Measurements from ENCODE around the gene RDX. TPM values are rescaled to one million over a fixed set of nuclear protein-coding genes. Genes with fewer than 3 reads are reported as not detected.

The RDX gene
- total RNA-seq, 1 donor from 2014 or later, result 132 TPM

- no peaks in the 10 kb centered on the region for H3K9me3 Mint-ChIP-seq (ENCODE audit: unreplicated experiment)
- Histone ChIP-seq H3K27me3 (ENCODE audit: insufficient read depth, low read length) (no peaks in the 10 kb centered on the region), H3K9me3 (ENCODE audit: insufficient read depth, low read depth, low read length) (no peaks in the 10 kb centered on the region), H3K27ac (ENCODE audit: low read depth, low read length) (no peak overlapping the region), H3K4me2 (ENCODE audit: low read length) (no peak overlapping the region), H3K9ac (ENCODE audit: low read length) (no peak overlapping the region), H4K20me1 (ENCODE audit: insufficient read depth, low read length) (no peaks in the 10 kb centered on the region), H2AFZ (ENCODE audit: low read depth, low read length) (no peak overlapping the region), H3K4me3 (ENCODE audit: insufficient read depth, low read depth, low read length) (no peak overlapping the region), H3K79me2 (ENCODE audit: insufficient read depth, low read length) (no peaks in the 10 kb centered on the region), H3K4me1 (ENCODE audit: insufficient read depth, low read length) (no peaks in the 10 kb centered on the region), H3K36me3 (ENCODE audit: insufficient read depth, low read length) (peaks cover 15% of the 10 kb centered on the region)
- no peak overlapping the region for H3K27ac Mint-ChIP-seq (ENCODE audit: unreplicated experiment)
- no peaks in the 10 kb centered on the region for H3K4me1 Mint-ChIP-seq (ENCODE audit: low read depth, unreplicated experiment)
- FAIRE-seq (no peak), DNase-seq (ENCODE audit: low read depth) (no peak)
- H3K27me3 Mint-ChIP-seq (ENCODE audit: low read depth, unreplicated experiment), result no peaks in the 10 kb centered on the region
- H3K4me3 Mint-ChIP-seq (ENCODE audit: unreplicated experiment), result no peak overlapping the region
- TF ChIP-seq EZH2 (IDR thresholded peaks at IDR 0.05; ENCODE audit: insufficient read depth, low read length) (no peak), CTCF (IDR thresholded peaks at IDR 0.05; ENCODE audit: insufficient read depth, low read depth, low read length) (no peak)
- H3K36me3 Mint-ChIP-seq (ENCODE audit: low read depth, unreplicated experiment), result peaks cover 13% of the 10 kb centered on the region
Measured at GRCh38 chr11:110165039-110165925, 131.1 kb downstream of the RDX start.

DNA sequence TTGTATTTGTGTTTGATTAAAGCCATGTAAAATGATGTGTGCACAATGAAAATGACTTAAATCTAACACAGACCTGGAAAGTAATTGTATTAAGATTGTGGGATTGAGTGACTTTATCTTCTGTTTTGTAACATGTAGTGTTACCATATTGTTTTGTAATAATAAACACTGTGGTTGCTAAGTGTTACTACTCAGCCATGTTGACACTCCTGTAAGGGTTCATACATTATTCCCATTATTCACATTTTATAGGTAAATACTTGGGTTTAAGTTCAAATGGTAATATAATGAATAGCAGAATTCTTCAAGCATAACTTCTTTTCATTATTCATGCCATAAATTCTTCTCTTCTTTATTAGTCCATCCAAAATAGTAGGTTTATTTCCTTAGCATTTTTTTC, 134.2 kb downstream of the RDX start:
- no peak for FAIRE-seq
- Histone ChIP-seq H3K9me3 (ENCODE audit: insufficient read depth, low read depth, low read length) (no peaks in the 10 kb centered on the region), H3K79me2 (ENCODE audit: insufficient read depth, low read length) (no peaks in the 10 kb centered on the region), H3K4me3 (ENCODE audit: insufficient read depth, low read depth, low read length) (no peak overlapping the region), H3K27ac (ENCODE audit: low read depth, low read length) (no peak overlapping the region), H3K27me3 (ENCODE audit: insufficient read depth, low read length) (no peaks in the 10 kb centered on the region), H2AFZ (ENCODE audit: low read depth, low read length) (no peak overlapping the region), H3K36me3 (ENCODE audit: insufficient read depth, low read length) (peaks cover 15% of the 10 kb centered on the region), H3K4me2 (ENCODE audit: low read length) (no peak overlapping the region), H3K9ac (ENCODE audit: low read length) (no peak overlapping the region), H4K20me1 (ENCODE audit: insufficient read depth, low read length) (no peaks in the 10 kb centered on the region), H3K4me1 (ENCODE audit: insufficient read depth, low read length) (no peaks in the 10 kb centered on the region)
- no peak overlapping the region for H3K4me3 Mint-ChIP-seq (ENCODE audit: unreplicated experiment)
- peaks cover 2% of the 10 kb centered on the region for H3K4me1 Mint-ChIP-seq (ENCODE audit: low read depth, unreplicated experiment)
- no peak overlapping the region for H3K27ac Mint-ChIP-seq (ENCODE audit: unreplicated experiment)
- DNase-seq (ENCODE audit: low read depth), result no peak
- no peaks in the 10 kb centered on the region for H3K9me3 Mint-ChIP-seq (ENCODE audit: unreplicated experiment)
- H3K36me3 Mint-ChIP-seq (ENCODE audit: low read depth, unreplicated experiment), result peaks cover 14% of the 10 kb centered on the region
- no peak for TF ChIP-seq EZH2 (IDR thresholded peaks at IDR 0.05; ENCODE audit: insufficient read depth, low read length)
- TF ChIP-seq CTCF (IDR thresholded peaks at IDR 0.05; ENCODE audit: insufficient read depth, low read depth, low read length), result no peak
- H3K27me3 Mint-ChIP-seq (ENCODE audit: low read depth, unreplicated experiment), result no peaks in the 10 kb centered on the region

DNA sequence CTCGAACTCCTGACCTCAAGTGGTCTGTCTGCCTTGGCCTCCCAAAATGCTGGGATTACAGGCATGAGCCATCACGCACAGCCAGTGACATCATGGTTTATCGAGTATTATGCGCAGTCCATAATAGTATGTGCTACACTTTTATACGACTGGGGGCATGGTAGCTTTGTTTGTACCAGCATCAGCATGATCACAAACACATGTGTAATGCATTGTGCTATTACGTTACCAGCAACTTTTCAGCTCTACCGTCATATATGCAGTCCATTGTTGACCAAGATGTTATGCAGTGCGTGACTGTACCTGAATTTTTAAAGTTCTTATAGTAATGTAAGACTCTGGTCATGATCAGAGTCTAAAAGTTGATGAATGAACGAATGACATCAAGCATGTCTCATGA, 135.4 kb downstream of the RDX start:
- no peak for TF ChIP-seq EZH2 (IDR thresholded peaks at IDR 0.05; ENCODE audit: insufficient read depth, low read length)
- no peak for DNase-seq (ENCODE audit: low read depth)
- Mint-ChIP-seq H3K4me3 (ENCODE audit: unreplicated experiment) (no peak overlapping the region), H3K9me3 (ENCODE audit: unreplicated experiment) (no peaks in the 10 kb centered on the region), H3K27me3 (ENCODE audit: low read depth, unreplicated experiment) (no peaks in the 10 kb centered on the region), H3K27ac (ENCODE audit: unreplicated experiment) (no peak overlapping the region), H3K36me3 (ENCODE audit: low read depth, unreplicated experiment) (peaks cover 14% of the 10 kb centered on the region), H3K4me1 (ENCODE audit: low read depth, unreplicated experiment) (peaks cover 2% of the 10 kb centered on the region)
- H3K4me3 ChIP-seq (ENCODE audit: insufficient read depth, low read depth, low read length), result no peak overlapping the region
- no peak overlapping the region for H3K9ac ChIP-seq (ENCODE audit: low read length)
- no peak overlapping the region for H3K27ac ChIP-seq (ENCODE audit: low read depth, low read length)
- H2AFZ ChIP-seq (ENCODE audit: low read depth, low read length), result no peak overlapping the region
- peaks cover 15% of the 10 kb centered on the region for H3K36me3 ChIP-seq (ENCODE audit: insufficient read depth, low read length)
- no peak overlapping the region for H3K4me2 ChIP-seq (ENCODE audit: low read length)
- no peaks in the 10 kb centered on the region for H3K27me3 ChIP-seq (ENCODE audit: insufficient read depth, low read length)
- no peaks in the 10 kb centered on the region for H3K79me2 ChIP-seq (ENCODE audit: insufficient read depth, low read length)
- no peaks in the 10 kb centered on the region for H4K20me1 ChIP-seq (ENCODE audit: insufficient read depth, low read length)
- no peaks in the 10 kb centered on the region for H3K4me1 ChIP-seq (ENCODE audit: insufficient read depth, low read length)
- H3K9me3 ChIP-seq (ENCODE audit: insufficient read depth, low read depth, low read length), result no peaks in the 10 kb centered on the region
- FAIRE-seq, result no peak

All from astrocyte (in vitro differentiated cells and primary cell).